H1 (cell line): ENCODE data around the gene CDH12. TPM values are rescaled to one million over a fixed set of nuclear protein-coding genes. Genes with fewer than 3 reads are reported as not detected.

ENCODE experiments used
- CTCF ChIA-PET: fragments of 300-600 bp; sonication (Branson Sonifier 250); formaldehyde crosslinking; loops from one replicate; lab custom pipeline; 2021; ENCODE audit not compliant: partially characterized antibody; lab: Charles Lee
- POLR2A ChIA-PET: fragments of 300-600 bp; sonication (Branson Sonifier 250); formaldehyde crosslinking; loops from one replicate; lab custom pipeline; 2021; ENCODE audit warnings: inconsistent platforms; ENCODE audit not compliant: partially characterized antibody; lab: Charles Lee
- DNase-seq, 2 experiments: peaks; one replicate each; pipeline versions ENCODE4 v3.0.0 to v3.0.0-alpha.2; 2010 to 2022; ENCODE audit warnings: low spot score in 2 of 2, low read depth in 1 of 2, mixed read lengths in 1 of 2
- FAIRE-seq: peaks from 2 replicates; lab custom pipeline; 2011; peaks lifted over from hg19 to GRCh38; lab: Jason Lieb, UNC
- H2AFZ ChIP-seq: 2 replicates; pipeline ENCODE4 v1.8.1; 2012; ENCODE audit warnings: low read length, inconsistent platforms
- H2AK5ac ChIP-seq: 2 replicates; pipeline ENCODE4 v1.6.1; 2013; ENCODE audit warnings: low read depth, low read length
- H2BK120ac ChIP-seq: replicated peaks from 2 replicates; pipeline ENCODE3; 2013; ENCODE audit warnings: low read depth, low read length, inconsistent platforms
- H2BK12ac ChIP-seq: 2 replicates; pipeline ENCODE4 v1.6.1; 2013; ENCODE audit warnings: low read depth, low read length
- H2BK15ac ChIP-seq: 2 replicates; pipeline ENCODE4 v1.6.1; 2013; ENCODE audit warnings: low read length
- H2BK20ac ChIP-seq: 2 replicates; pipeline ENCODE4 v1.6.1; 2013; ENCODE audit warnings: low read length
- H2BK5ac ChIP-seq: 2 replicates; pipeline ENCODE4 v1.6.1; 2013; ENCODE audit warnings: low read depth, low read length
- H3K14ac ChIP-seq: 2 replicates; pipeline ENCODE4 v1.6.1; 2013; ENCODE audit warnings: inconsistent platforms; ENCODE audit not compliant: insufficient read length
- H3K18ac ChIP-seq: 2 replicates; pipeline ENCODE4 v1.6.1; 2013; ENCODE audit warnings: low read length; ENCODE audit errors: extremely low read depth
- H3K23ac ChIP-seq: 2 replicates; pipeline ENCODE4 v1.6.1; 2013; ENCODE audit warnings: inconsistent platforms; ENCODE audit not compliant: insufficient read length
- H3K23me2 ChIP-seq: 2 replicates; pipeline ENCODE4 v1.6.1; 2013; ENCODE audit warnings: low read depth, low read length
- H3K27ac ChIP-seq: 2 replicates; pipeline ENCODE4 v1.6.1; 2011; ENCODE audit warnings: low read depth, low read length, inconsistent platforms
- H3K27me3 ChIP-seq, 4 experiments: replicated peaks in 1 of 4; 1 replicate in 1 of 4; 2 replicates in 3 of 4; pipeline versions ENCODE4 v1.6.1 to v1.8.1; 2011 to 2013; ENCODE audit warnings: low read length in 3 of 4, mild to moderate bottlenecking in 3 of 4, inconsistent platforms in 2 of 4, mixed read lengths in 2 of 4, moderate library complexity in 1 of 4; ENCODE audit not compliant: control insufficient read depth in 3 of 4, insufficient read depth in 3 of 4; ENCODE audit errors: extremely low read depth in 1 of 4
- H3K36me3 ChIP-seq, 4 experiments: 2 replicates each; pipeline versions ENCODE4 v1.6.1 to v1.8.1; 2011 to 2013; ENCODE audit warnings: mild to moderate bottlenecking in 4 of 4, low read length in 3 of 4, moderate library complexity in 2 of 4, control low read depth in 1 of 4, inconsistent platforms in 1 of 4; ENCODE audit not compliant: insufficient read depth in 4 of 4, control insufficient read depth in 2 of 4
- H3K4ac ChIP-seq: replicated peaks from 2 replicates; pipeline ENCODE3; 2013; ENCODE audit warnings: low read length, low read depth, mixed read lengths, inconsistent platforms; ENCODE audit not compliant: insufficient read length
- H3K4me1 ChIP-seq, 4 experiments: replicated peaks in 1 of 4; 1 replicate in 1 of 4; 2 replicates in 3 of 4; pipeline versions ENCODE4 v1.6.1 to v1.8.1; 2011 to 2013; ENCODE audit warnings: low read length in 3 of 4, inconsistent platforms in 2 of 4, mixed read lengths in 1 of 4; ENCODE audit not compliant: insufficient read depth in 4 of 4, control insufficient read depth in 3 of 4
- H3K4me2 ChIP-seq, 2 experiments: 2 replicates each; pipeline versions ENCODE4 v1.6.1 to v1.8.1; 2011 to 2013; ENCODE audit warnings: low read depth in 2 of 2, low read length in 2 of 2, control low read depth in 1 of 2, inconsistent platforms in 1 of 2, mild to moderate bottlenecking in 1 of 2; ENCODE audit not compliant: insufficient read depth in 1 of 2
- H3K4me3 ChIP-seq, 4 experiments: fragments of 200-600, 300-600 bp in 1 of 4; sonication (generic), shearing (Covaris generic), sonication (Bioruptor Twin) in 1 of 4; 2 replicates each; pipeline versions ENCODE4 v1.5.1 to v1.8.1; 2011 to 2016; ENCODE audit warnings: low read length in 4 of 4, low read depth in 3 of 4, control low read depth in 2 of 4, inconsistent platforms in 2 of 4, mild to moderate bottlenecking in 2 of 4, mixed read lengths in 1 of 4, moderate library complexity in 1 of 4; ENCODE audit not compliant: insufficient read depth in 2 of 4; ENCODE audit errors: extremely low read depth in 1 of 4
- H3K56ac ChIP-seq: replicated peaks from 2 replicates; pipeline ENCODE3; 2013; ENCODE audit warnings: low read depth, mild to moderate bottlenecking, mixed read lengths, low read length, inconsistent platforms; ENCODE audit not compliant: insufficient read length
- H3K79me1 ChIP-seq: 2 replicates; pipeline ENCODE4 v1.6.1; 2013; ENCODE audit warnings: low read depth, low read length, control low read depth
- H3K79me2 ChIP-seq, 2 experiments: 2 replicates each; pipeline versions ENCODE4 v1.6.1 to v1.8.1; 2012 to 2013; ENCODE audit warnings: low read length in 2 of 2, mild to moderate bottlenecking in 2 of 2, inconsistent platforms in 1 of 2; ENCODE audit not compliant: insufficient read depth in 2 of 2, control insufficient read depth in 1 of 2
- H3K9ac ChIP-seq, 4 experiments: replicated peaks in 1 of 4; 1 replicate in 1 of 4; 2 replicates in 3 of 4; pipeline versions ENCODE4 v1.6.1 to v1.8.1; 2011 to 2013; ENCODE audit warnings: low read depth in 3 of 4, low read length in 3 of 4, control low read depth in 2 of 4, mild to moderate bottlenecking in 2 of 4, moderate library complexity in 2 of 4, inconsistent platforms in 1 of 4; ENCODE audit errors: extremely low read depth in 1 of 4
- H3K9me3 ChIP-seq, 2 experiments: 2 replicates each; pipeline versions ENCODE4 v1.6.1 to v1.8.1; 2012 to 2013; ENCODE audit warnings: mild to moderate bottlenecking in 2 of 2, moderate library complexity in 2 of 2, control low read depth in 1 of 2, inconsistent platforms in 1 of 2, low read depth in 1 of 2, low read length in 1 of 2, mixed read lengths in 1 of 2; ENCODE audit not compliant: insufficient read depth in 2 of 2
- H4K20me1 ChIP-seq, 2 experiments: replicated peaks in 1 of 2; 2 replicates each; pipeline versions ENCODE3 to v1.8.1; 2011 to 2013; ENCODE audit warnings: inconsistent platforms in 2 of 2, low read length in 2 of 2, mild to moderate bottlenecking in 1 of 2; ENCODE audit not compliant: insufficient read depth in 2 of 2, control insufficient read depth in 1 of 2
- H4K5ac ChIP-seq: 2 replicates; pipeline ENCODE4 v1.6.1; 2013; ENCODE audit warnings: low read length, low read depth, mixed read lengths, inconsistent platforms; ENCODE audit not compliant: insufficient read length
- H4K8ac ChIP-seq: 2 replicates; pipeline ENCODE4 v1.8.0; 2013; ENCODE audit warnings: mild to moderate bottlenecking, moderate library complexity, low read length, inconsistent platforms; ENCODE audit not compliant: insufficient read depth; ENCODE audit errors: extremely low read depth
- H4K91ac ChIP-seq: replicated peaks from 2 replicates; pipeline ENCODE3; 2013; ENCODE audit warnings: low read length, mixed read lengths, inconsistent platforms; ENCODE audit not compliant: insufficient read length
- BACH1 ChIP-seq: IDR thresholded peaks from 2 replicates; pipeline ENCODE4 v1.6.1; 2012; ENCODE audit warnings: low read length, improper control_type of control experiment
- E2F6 ChIP-seq: IDR thresholded peaks from 2 replicates; pipeline ENCODE4 v1.6.1; 2012; ENCODE audit warnings: inconsistent platforms
- EP300 ChIP-seq, 2 experiments: IDR thresholded peaks; 1 replicate in 1 of 2; 2 replicates in 1 of 2; pipeline ENCODE4 v1.6.1; 2011 to 2012; ENCODE audit warnings: low read depth in 2 of 2, low read length in 2 of 2, mild to moderate bottlenecking in 2 of 2, borderline replicate concordance in 1 of 2, inconsistent platforms in 1 of 2, moderate library complexity in 1 of 2
- KDM1A ChIP-seq: fragments of 200-600, 300-600 bp; sonication (generic); IDR thresholded peaks from 2 replicates; pipeline ENCODE4 v1.7.1; 2016; ENCODE audit warnings: mild to moderate bottlenecking, low read length, borderline replicate concordance
- SIX5 ChIP-seq: IDR thresholded peaks from 2 replicates; pipeline ENCODE4 v1.6.1; 2011; ENCODE audit warnings: mild to moderate bottlenecking, low read depth, low read length
- SP4 ChIP-seq: IDR thresholded peaks from 2 replicates; pipeline ENCODE4 v1.6.1; 2012; ENCODE audit warnings: low read length, inconsistent platforms
- WGBS, 2 experiments: shearing (Covaris generic) in 1 of 2; methylation state at CpG; one replicate each; pipeline versions ENCODE4 v1.1.6 to v1.1.7; 2013 to 2015; ENCODE audit warnings: low lambda C conversion rate in 2 of 2, mixed read lengths in 2 of 2, inconsistent platforms in 1 of 2, low coverage in 1 of 2, missing lambda C conversion rate in 1 of 2; ENCODE audit not compliant: insufficient replicate concordance in 2 of 2, insufficient coverage in 1 of 2, insufficient read length in 1 of 2; ENCODE audit errors: extremely low coverage in 1 of 2, missing lambda C conversion rate in 1 of 2; 5-methylcytosine and 5-hydroxymethylcytosine counted together
- polyA plus RNA-seq, 7 experiments: library from polyadenylated mRNA; depleted of rRNA in 3 of 7; stranded (reverse) in 5 of 7; unstranded in 2 of 7; fragments of >200 nt in 5 of 7; fragments of 200-250 nt in 2 of 7; gene quantifications; 1 replicate in 5 of 7; 2 replicates in 1 of 7; 4 replicates in 1 of 7; pipeline versions ENCODE4 v1.2.1 to v1.2.3, GENCODE V29; 2011 to 2013; ENCODE audit warnings: missing spikeins in 2 of 7, mixed read lengths in 2 of 7
- total RNA-seq: library from RNA; stranded (reverse); fragmentation: NEBNext Ultra II Directional; extraction: Animal tissue kit (Norgen Biotek cat#: 25700); gene quantifications from 2 replicates; pipeline ENCODE4 v1.2.1, GENCODE V29; 2021

CDH12 gene
- total and polyA plus RNA-seq, 2 of the 8 experiments (the other 6 are each of a cell fraction or from before 2014, with no cell fraction given) = 0.03 TPM; not detected in 1

- no peak overlapping the region for H4K5ac ChIP-seq
- no peak overlapping the region for H2BK5ac ChIP-seq
- H4K8ac ChIP-seq = no peak overlapping the region
- no peak for TF ChIP-seq EP300 (IDR thresholded peaks at IDR 0.05; ENCODE audit: borderline replicate concordance in 1 of 2, low read depth in 2 of 2, low read length in 2 of 2)
- no peak for TF ChIP-seq BACH1
- no peak for TF ChIP-seq SIX5
- no peak for TF ChIP-seq KDM1A
- TF ChIP-seq SP4 = no peak
- TF ChIP-seq E2F6 = no peak
- H2AFZ ChIP-seq = no peak overlapping the region
- no peak overlapping the region for H4K91ac ChIP-seq
- H3K4me2 ChIP-seq = no peak overlapping the region
- H2BK120ac ChIP-seq = no peak overlapping the region
- H3K79me1 ChIP-seq = no peaks in the 10 kb centered on the region
- H3K14ac ChIP-seq = no peak overlapping the region
- no peaks in the 10 kb centered on the region for H3K9me3 ChIP-seq
- no peak overlapping the region for H3K4ac ChIP-seq
- H3K18ac ChIP-seq = no peak overlapping the region
- no peak overlapping the region for H3K56ac ChIP-seq
- no peaks in the 10 kb centered on the region for H3K23me2 ChIP-seq
- H3K27me3 ChIP-seq = no peaks in the 10 kb centered on the region
- no peak overlapping the region for H2BK15ac ChIP-seq
- no peak overlapping the region for H2BK20ac ChIP-seq
- DNase-seq = no peak
- H3K4me3 ChIP-seq = no peak overlapping the region
- CTCF ChIA-PET = interaction anchor here (0.8 kb wide), 1 partner anchor 446 kb away, joined by 3 read pairs; no protein-coding TSS in a partner anchor
- no peak overlapping the region for H2AK5ac ChIP-seq
- no peak overlapping the region for H3K23ac ChIP-seq
- no peaks in the 10 kb centered on the region for H3K36me3 ChIP-seq
- no peak overlapping the region for H2BK12ac ChIP-seq
- POLR2A ChIA-PET = no interaction called here
- FAIRE-seq = no peak
- no peak overlapping the region for H3K9ac ChIP-seq
- no peaks in the 10 kb centered on the region for H4K20me1 ChIP-seq
- H3K79me2 ChIP-seq = no peaks in the 10 kb centered on the region
- 100% methylated on average over 2 of the region's 2 CpGs; no CpG with 5 or more reads in 1 of the 2 experiments for WGBS, 2 experiments
- no peak overlapping the region for H3K27ac ChIP-seq
- H3K4me1 ChIP-seq = no peaks in the 10 kb centered on the region
These were observed 973.0 kb downstream of the CDH12 start for GRCh38 chr5:21880164-21880563.
